Natural killer cell (primary cell): ENCODE measurements around the gene C1QL1. TPM values are rescaled to one million over a fixed set of nuclear protein-coding genes. Genes with fewer than 3 reads are reported as not detected.

ENCODE experiments used
- ATAC-seq, 3 donors: fragments of 150-1000 bp in 2 of 3; fragments of 200-7000 bp in 1 of 3; cut with Tn5 transposase; 1 replicate in 1 of 3; 2 replicates in 2 of 3; pipeline ENCODE4 v1.10.0; 2021; ENCODE audit warnings: mild to moderate bottlenecking in 2 of 3, moderate library complexity in 2 of 3
- DNase-seq, 2 donors: peaks; one replicate each; pipeline versions ENCODE4 v3.0.0 to v3.0.0-alpha.2; 2013 to 2021; ENCODE audit warnings: mixed read lengths in 1 of 2
- H3K27ac ChIP-seq: one replicate; pipeline ENCODE4 v1.5.1; 2013; ENCODE audit warnings: mild to moderate bottlenecking, low read length
- H3K27me3 ChIP-seq: one replicate; pipeline ENCODE4 v1.6.1; 2013; ENCODE audit warnings: low read length; ENCODE audit not compliant: control insufficient read depth, insufficient read depth
- H3K36me3 ChIP-seq: one replicate; pipeline ENCODE4 v1.6.1; 2013; ENCODE audit warnings: low read length; ENCODE audit not compliant: control insufficient read depth, insufficient read depth
- H3K4me1 ChIP-seq: one replicate; pipeline ENCODE4 v1.6.1; 2013; ENCODE audit warnings: low read length; ENCODE audit not compliant: control insufficient read depth, insufficient read depth
- H3K4me3 ChIP-seq: one replicate; pipeline ENCODE4 v1.5.1; 2013; ENCODE audit warnings: low read length
- H3K9me3 ChIP-seq: one replicate; pipeline ENCODE4 v1.6.1; 2013; ENCODE audit warnings: low read length; ENCODE audit not compliant: control insufficient read depth, insufficient read depth
- H3K27ac Mint-ChIP-seq, 2 donors: one replicate each; pipeline ENCODE4 v1.8.0; 2022; ENCODE audit warnings: mild to moderate bottlenecking in 2 of 2, mixed read lengths in 2 of 2, moderate library complexity in 1 of 2
- H3K27me3 Mint-ChIP-seq, 2 donors: one replicate each; pipeline ENCODE4 v1.8.0; 2022; ENCODE audit warnings: low read depth in 2 of 2, mixed read lengths in 2 of 2
- H3K36me3 Mint-ChIP-seq: one replicate; pipeline ENCODE4 v1.8.0; 2022; ENCODE audit warnings: mixed read lengths
- H3K4me1 Mint-ChIP-seq, 2 donors: one replicate each; pipeline ENCODE4 v1.8.0; 2022; ENCODE audit warnings: mixed read lengths in 2 of 2
- H3K4me3 Mint-ChIP-seq: one replicate; pipeline ENCODE4 v1.8.0; 2022; ENCODE audit warnings: mild to moderate bottlenecking, moderate library complexity, mixed read lengths
- H3K9me3 Mint-ChIP-seq, 2 donors: one replicate each; pipeline ENCODE4 v1.8.0; 2022; ENCODE audit warnings: mixed read lengths in 2 of 2
- CTCF ChIP-seq: fragments of 200-600 bp; IDR thresholded peaks from one replicate; pipeline ENCODE4 v1.8.0; 2022; ENCODE audit warnings: antibody characterized with exemption
- WGBS: methylation state at CpG from one replicate; pipeline ENCODE4 v1.1.7; 2013; ENCODE audit warnings: missing lambda C conversion rate; ENCODE audit not compliant: insufficient coverage; 5-methylcytosine and 5-hydroxymethylcytosine counted together
- intact Hi-C: fragments of 100-400 bp; cut with micrococcal nuclease; formaldehyde crosslinking; loops from one replicate; pipeline ENCODE4 v1.14.2; 2022
- total RNA-seq, 4 donors: library from RNA; stranded (reverse); fragments of 120-200 nt in 1 of 4; gene quantifications; one replicate each; pipeline versions ENCODE4 v1.2.3 to v1.2.4, GENCODE V29; 2013 to 2022

The C1QL1 gene
- total RNA-seq, 3 donors from 2014 or later (not counting 1 experiment from before 2014, with no cell fraction given) = not detected

GRCh38 chr17:44989552-44990138 is 21.5 kb upstream of the C1QL1 start:
- Mint-ChIP-seq H3K4me3 (no peak overlapping the region), H3K4me1 (no peaks in the 10 kb centered on the region), H3K36me3 (no peaks in the 10 kb centered on the region), H3K9me3 (no peaks in the 10 kb centered on the region), H3K27me3 (peaks cover 31 to 41% of the 10 kb centered on the region in 2 donors), H3K27ac (no peak overlapping the region)
- ATAC-seq (no peak), DNase-seq (no peak)
- peaks cover 23% of the 10 kb centered on the region for H3K27me3 ChIP-seq
- H3K27ac ChIP-seq = no peak overlapping the region
- H3K9me3 ChIP-seq = no peaks in the 10 kb centered on the region
- peaks cover 5% of the 10 kb centered on the region for H3K4me1 ChIP-seq
- H3K4me3 ChIP-seq = no peak overlapping the region
- TF ChIP-seq CTCF = no peak
- intact Hi-C loops = no loop called here
- H3K36me3 ChIP-seq = no peaks in the 10 kb centered on the region
- 84% methylated on average over 17 of the region's 17 CpGs for WGBS

GRCh38 chr17:44988044-44988942 is 20.2 kb upstream of the C1QL1 start:
- Mint-ChIP-seq H3K27me3 (peaks cover 28 to 29% of the 10 kb centered on the region in 2 donors), H3K4me3 (no peak overlapping the region), H3K9me3 (no peaks in the 10 kb centered on the region), H3K36me3 (no peaks in the 10 kb centered on the region), H3K27ac (no peak overlapping the region), H3K4me1 (no peaks in the 10 kb centered on the region)
- ATAC-seq = no peak
- Histone ChIP-seq H3K27me3 (peaks cover 20% of the 10 kb centered on the region), H3K4me1 (peaks cover 5% of the 10 kb centered on the region), H3K9me3 (no peaks in the 10 kb centered on the region), H3K36me3 (no peaks in the 10 kb centered on the region), H3K27ac (no peak overlapping the region), H3K4me3 (no peak overlapping the region)
- intact Hi-C loops = no loop called here
- no peak for TF ChIP-seq CTCF
- WGBS = 40% methylated on average over 34 of the region's 34 CpGs
- DNase-seq = no peak

- H3K27me3 ChIP-seq = peaks cover 20% of the 10 kb centered on the region
- intact Hi-C loops = no loop called here
- H3K4me1 Mint-ChIP-seq = no peaks in the 10 kb centered on the region
Observed at GRCh38 chr17:44983563-44983962, 15.5 kb upstream of the C1QL1 start.

More at GRCh38 chr17:44983563-44983962, 15.5 kb upstream of the C1QL1 start:
- WGBS = 95% methylated on average over 4 of the region's 4 CpGs
- ATAC-seq = no peak
- H3K4me1 ChIP-seq = peaks cover 5% of the 10 kb centered on the region
- H3K27ac ChIP-seq = no peak overlapping the region
- Mint-ChIP-seq H3K27ac (no peak overlapping the region), H3K4me3 (no peak overlapping the region), H3K27me3 (peaks cover 17 to 33% of the 10 kb centered on the region in 2 donors), H3K9me3 (no peaks in the 10 kb centered on the region), H3K36me3 (no peaks in the 10 kb centered on the region)
- H3K4me3 ChIP-seq = no peak overlapping the region
- H3K9me3 ChIP-seq = no peaks in the 10 kb centered on the region
- no peak for DNase-seq
- no peaks in the 10 kb centered on the region for H3K36me3 ChIP-seq
- TF ChIP-seq CTCF = no peak
